GM12878 (cell line): ENCODE data around the gene THAP4. TPM values are rescaled to one million over a fixed set of nuclear protein-coding genes. Genes with fewer than 3 reads are reported as not detected.

ENCODE experiments used
- ATAC-seq: fragments of 200-7000 bp; cut with Tn5 transposase; 3 replicates; pipeline ENCODE4 v1.9.1; 2020; ENCODE audit warnings: mild to moderate bottlenecking, moderate library complexity
- BruUV-seq: library from RNA; stranded (reverse); fragments of 400-500 nt; replicated peaks from 2 replicates; lab custom pipeline; 2021; lab: Mats Ljungman, UMichigan
- CTCF ChIA-PET: fragments of 300-600 bp; sonication (Branson Sonifier 250); formaldehyde crosslinking; extraction: SDS; loops from one replicate; lab custom pipeline; 2021; ENCODE audit warnings: inconsistent platforms; lab: Yijun Ruan, JAX
- POLR2A ChIA-PET: fragments of 350-600 bp; formaldehyde crosslinking; extraction: SDS; loops from one replicate; lab custom pipeline; 2021; ENCODE audit warnings: inconsistent platforms; lab: Charles Lee
- RAD21 ChIA-PET: fragments of 300-600 bp; sonication (Branson Sonifier 250); formaldehyde crosslinking; loops from one replicate; lab custom pipeline; 2023; ENCODE audit warnings: antibody characterized with exemption; ENCODE audit not compliant: unreplicated experiment; lab: Charles Lee
- SMC1A ChIA-PET: fragments of 300-600 bp; sonication (Branson Sonifier 250); formaldehyde crosslinking; loops from one replicate; lab custom pipeline; 2023; ENCODE audit not compliant: unreplicated experiment, uncharacterized antibody; lab: Charles Lee
- DNase-seq: peaks from one replicate; pipeline ENCODE4 v3.0.0-alpha.2; 2011; ENCODE audit warnings: low read depth, low spot score
- FAIRE-seq: peaks from 3 replicates; lab custom pipeline; 2011; peaks lifted over from hg19 to GRCh38; lab: Jason Lieb, UNC
- H2AFZ ChIP-seq: 2 replicates; pipeline ENCODE4 v1.6.0; 2011; ENCODE audit warnings: low read depth, low read length, control low read depth; ENCODE audit not compliant: control insufficient read depth
- H3K27ac ChIP-seq: 2 replicates; pipeline ENCODE4 v1.5.1; 2011; ENCODE audit warnings: control low read depth; ENCODE audit not compliant: control insufficient read depth, insufficient read depth
- H3K27me3 ChIP-seq, 2 experiments: replicated peaks in 1 of 2; 2 replicates each; pipeline versions ENCODE4 v1.6.0 to v1.6.1; 2011; ENCODE audit warnings: low read length in 1 of 2; ENCODE audit not compliant: control insufficient read depth in 2 of 2, insufficient read depth in 2 of 2
- H3K36me3 ChIP-seq, 2 experiments: 2 replicates each; pipeline ENCODE4 v1.5.1; 2011; ENCODE audit warnings: low read length in 1 of 2; ENCODE audit not compliant: control insufficient read depth in 2 of 2, insufficient read depth in 2 of 2
- H3K4me1 ChIP-seq: 2 replicates; pipeline ENCODE4 v1.6.1; 2011; ENCODE audit warnings: mild to moderate bottlenecking, low read length, moderate library complexity, mixed read lengths; ENCODE audit not compliant: control insufficient read depth, insufficient read depth
- H3K4me2 ChIP-seq: 2 replicates; pipeline ENCODE4 v1.6.0; 2011; ENCODE audit warnings: control low read depth; ENCODE audit not compliant: control insufficient read depth, insufficient read depth
- H3K4me3 ChIP-seq: fragments of 200-600 bp; sonication (generic); 2 replicates; pipeline ENCODE4 v1.5.1; 2016
- H3K79me2 ChIP-seq: 2 replicates; pipeline ENCODE4 v1.6.0; 2011; ENCODE audit warnings: low read length; ENCODE audit not compliant: control insufficient read depth, insufficient read depth
- H3K9ac ChIP-seq: 2 replicates; pipeline ENCODE4 v1.8.0; 2011; ENCODE audit warnings: low read length, control low read depth, mixed read lengths; ENCODE audit not compliant: control insufficient read depth, insufficient read depth
- H3K9me3 ChIP-seq: replicated peaks from 3 replicates; pipeline ENCODE4 v1.5.1; 2011; ENCODE audit warnings: mild to moderate bottlenecking, low read length; ENCODE audit not compliant: control insufficient read depth, insufficient read depth
- H4K20me1 ChIP-seq: 2 replicates; pipeline ENCODE4 v1.6.0; 2011; ENCODE audit not compliant: control insufficient read depth, insufficient read depth
- MXI1 ChIP-seq: fragments of 150-350 bp; IDR thresholded peaks from 2 replicates; pipeline ENCODE4 v1.6.1; 2011; ENCODE audit warnings: low read depth, mild to moderate bottlenecking, inconsistent platforms, low read length, improper control_type of control experiment
- NRF1 ChIP-seq: conservative IDR thresholded peaks from 2 replicates; pipeline ENCODE4 v1.6.1; 2011; ENCODE audit warnings: mild to moderate bottlenecking, low read depth, low read length, improper control_type of control experiment
- POLR2A ChIP-seq: IDR thresholded peaks from 2 replicates; pipeline ENCODE4 v1.6.1; 2011; ENCODE audit warnings: low read depth, mild to moderate bottlenecking, low read length
- SUPT20H ChIP-seq: IDR thresholded peaks from 2 replicates; pipeline ENCODE4 v1.6.1; 2011; ENCODE audit warnings: low read depth, mild to moderate bottlenecking, low read length, moderate library complexity, borderline replicate concordance; ENCODE audit not compliant: control insufficient read depth
- WGBS: methylation state at CpG from one replicate; pipeline ENCODE4 v1.1.6; 2016; ENCODE audit warnings: low lambda C conversion rate; ENCODE audit not compliant: insufficient replicate concordance, insufficient coverage; ENCODE audit errors: missing lambda C conversion rate; 5-methylcytosine and 5-hydroxymethylcytosine counted together
- in situ Hi-C: fragments of 300-500 bp; cut with MboI; formaldehyde crosslinking; loops from 9 replicates; pipeline ENCODE4 v1.14.3; 2018; ENCODE audit warnings: mixed read lengths
- intact Hi-C: fragments of 100-400 bp; cut with micrococcal nuclease; formaldehyde crosslinking; loops from one replicate; pipeline ENCODE4 v1.14.2; 2022; ENCODE audit not compliant: unreplicated experiment
- polyA plus RNA-seq, 11 experiments: library from polyadenylated mRNA; depleted of rRNA in 4 of 11; unstranded in 6 of 11; stranded (reverse) in 5 of 11; fragments of >200 nt; fragmentation: Nextera tagmentation in 4 of 11; fragmentation: Illumina TruSeq in 1 of 11; extraction: Ambion mirVana in 4 of 11; extraction: Trizol in 1 of 11; gene quantifications; 1 replicate in 1 of 11; 2 replicates in 10 of 11; pipeline versions ENCODE4 v1.2.1 to v1.2.3, GENCODE V29; 2011 to 2016; ENCODE audit warnings: inconsistent platforms in 2 of 11, missing spikeins in 2 of 11, low read depth in 1 of 11
- total RNA-seq, 4 experiments: library from RNA; depleted of rRNA in 3 of 4; stranded (reverse); fragments of >200 nt in 3 of 4; fragmentation: Illumina TruSeq in 1 of 4; extraction: Trizol in 1 of 4; gene quantifications; 2 replicates each; pipeline versions ENCODE4 v1.2.1 to v1.2.3, GENCODE V29; 2013 to 2021
- TF ChIP-seq, protein P1 (sequence below): fragments of 450-650 bp; IDR thresholded peaks from 2 replicates; pipeline ENCODE4 v1.6.1; 2016; ENCODE audit warnings: mild to moderate bottlenecking

Gene THAP4
- total and polyA plus RNA-seq, 10 of the 15 experiments (the other 5 are each of a cell fraction or from before 2014, with no cell fraction given), result 12.9 to 67.7 (median 44.5) TPM

DNA sequence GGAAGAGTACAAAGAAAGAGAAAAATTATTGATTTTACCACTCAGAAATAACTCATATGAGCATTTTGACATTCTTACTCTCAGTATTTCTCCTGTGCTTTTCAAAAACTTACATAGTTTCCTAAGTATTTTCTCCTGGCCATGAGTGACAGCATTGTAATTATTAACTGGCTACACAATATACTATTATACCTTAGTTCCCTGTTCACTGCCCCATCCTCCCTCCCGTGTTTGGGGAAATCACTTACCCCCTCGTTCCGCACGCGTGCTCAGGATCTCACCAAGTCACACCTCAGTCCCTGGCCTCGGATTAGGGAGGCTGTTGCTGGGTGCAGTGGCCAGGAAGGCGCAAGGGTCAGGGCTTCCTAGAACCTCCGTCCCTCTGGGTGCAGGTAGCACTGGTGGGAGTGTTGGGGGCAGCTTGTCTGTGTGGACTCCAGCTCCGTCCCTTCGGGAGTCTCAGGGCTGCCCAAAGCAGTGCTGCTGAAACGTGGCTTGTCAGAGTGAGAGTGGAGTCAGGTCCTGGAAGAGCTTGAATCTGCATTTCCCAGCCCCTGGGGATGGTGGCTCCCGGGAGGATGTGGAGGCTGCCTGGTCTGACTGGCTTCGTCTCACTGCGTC is 23.7 kb upstream of the THAP4 start:
- SMC1A ChIA-PET, result no interaction called here
- TF ChIP-seq, protein P1, sequence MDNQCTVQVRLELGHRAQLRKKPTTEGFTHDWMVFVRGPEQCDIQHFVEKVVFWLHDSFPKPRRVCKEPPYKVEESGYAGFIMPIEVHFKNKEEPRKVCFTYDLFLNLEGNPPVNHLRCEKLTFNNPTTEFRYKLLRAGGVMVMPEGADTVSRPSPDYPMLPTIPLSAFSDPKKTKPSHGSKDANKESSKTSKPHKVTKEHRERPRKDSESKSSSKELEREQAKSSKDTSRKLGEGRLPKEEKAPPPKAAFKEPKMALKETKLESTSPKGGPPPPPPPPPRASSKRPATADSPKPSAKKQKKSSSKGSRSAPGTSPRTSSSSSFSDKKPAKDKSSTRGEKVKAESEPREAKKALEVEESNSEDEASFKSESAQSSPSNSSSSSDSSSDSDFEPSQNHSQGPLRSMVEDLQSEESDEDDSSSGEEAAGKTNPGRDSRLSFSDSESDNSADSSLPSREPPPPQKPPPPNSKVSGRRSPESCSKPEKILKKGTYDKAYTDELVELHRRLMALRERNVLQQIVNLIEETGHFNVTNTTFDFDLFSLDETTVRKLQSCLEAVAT, result no peak
- TF ChIP-seq NRF1 (no peak), MXI1 (no peak), SUPT20H (no peak), POLR2A (peak; percentile 42; the same call in 1 of the 2 replicates)
- intact Hi-C loops (no loop called here), in situ Hi-C loops (no loop called here)
- Histone ChIP-seq H3K9me3 (no peaks in the 10 kb centered on the region), H4K20me1 (no peaks in the 10 kb centered on the region), H3K4me3 (no peak overlapping the region), H3K4me1 (no peaks in the 10 kb centered on the region), H3K79me2 (no peaks in the 10 kb centered on the region), H3K27ac (no peak overlapping the region), H3K4me2 (no peak overlapping the region), H3K9ac (no peak overlapping the region), H2AFZ (no peak overlapping the region), H3K36me3 (peaks cover 7 to 21% of the 10 kb centered on the region in 2 experiments; a peak in 3 of 4 replicates), H3K27me3 (no peaks in the 10 kb centered on the region)
- POLR2A ChIA-PET, result no interaction called here
- CTCF ChIA-PET, result no interaction called here
- RAD21 ChIA-PET, result no interaction called here
- BruUV-seq, result no TSS peak
- ATAC-seq, result no peak
- no peak for FAIRE-seq
- 90% methylated on average over 14 of the region's 14 CpGs for WGBS
- no peak for DNase-seq
